HG03135 (cell line): Measurements from ENCODE around the gene KRT7.
"Not testable (repeated sequence)": the region's sequence is repeated elsewhere in the genome, so short reads cannot be mapped to it uniquely, and the experiment has no call there.

Experiments used
- ATAC-seq: cut with Tn5 transposase; IDR thresholded peaks from one replicate; pipeline ENCODE4 v1.9.1; 2021; ENCODE audit warnings: mild to moderate bottlenecking, moderate library complexity; ENCODE audit not compliant: unreplicated experiment

KRT7 gene

GRCh38 chr12:52277486-52278245, 44.6 kb downstream of the KRT7 start:
- ATAC-seq, result no peak

GRCh38 chr12:52278575-52279421, 45.8 kb downstream of the KRT7 start:
- peak; percentile 81 for ATAC-seq

GRCh38 chr12:52279422-52280318, 46.6 kb downstream of the KRT7 start:
- no peak for ATAC-seq

- no peak for ATAC-seq
These were observed 47.3 kb downstream of the KRT7 start for GRCh38 chr12:52280319-52280795.

- no peak for ATAC-seq
These were observed 47.9 kb downstream of the KRT7 start for GRCh38 chr12:52280796-52281560.

GRCh38 chr12:52284562-52285171, 51.6 kb downstream of the KRT7 start:
- ATAC-seq, result no peak

- ATAC-seq, result no peak
These were observed 52.2 kb downstream of the KRT7 start for GRCh38 chr12:52285172-52285745.

GRCh38 chr12:52285851-52286530, 52.9 kb downstream of the KRT7 start:
- ATAC-seq, result no peak

- not testable (repeated sequence) for ATAC-seq
These were observed 54.1 kb downstream of the KRT7 start for GRCh38 chr12:52286857-52287785.

- ATAC-seq, result peak; percentile 86
These were observed 55.1 kb downstream of the KRT7 start for GRCh38 chr12:52287816-52288805.

- ATAC-seq, result not testable (repeated sequence)
These were observed 57.6 kb downstream of the KRT7 start for GRCh38 chr12:52290483-52291134.

- ATAC-seq, result no peak
These were observed 58.4 kb downstream of the KRT7 start, which contains the start of gene KRT81 for GRCh38 chr12:52291267-52291935. TSS of gene KRT81 (minus strand) at chr12:52291534. CDS start at chr12:52291465, 69 bp downstream.

- ATAC-seq, result no peak
These were observed 60.9 kb downstream of the KRT7 start for GRCh38 chr12:52293926-52294325.

- ATAC-seq, result no peak
These were observed 61.8 kb downstream of the KRT7 start for GRCh38 chr12:52294803-52295202.

GRCh38 chr12:52295663-52296062, 62.6 kb downstream of the KRT7 start:
- ATAC-seq, result no peak
